GM23248 (cell line): ENCODE measurements around the gene TMX1. TPM values are rescaled to one million over a fixed set of nuclear protein-coding genes. Genes with fewer than 3 reads are reported as not detected.

ENCODE experiments used
- DNase-seq: peaks from one replicate; pipeline ENCODE4 v3.0.0-alpha.2; 2015
- H2AFZ ChIP-seq: fragments of 200-600 bp; sonication (generic); 2 replicates; pipeline ENCODE4 v1.6.1; 2016; ENCODE audit warnings: antibody characterized with exemption
- H3F3A ChIP-seq: fragments of 200-600 bp; sonication (generic); 2 replicates; pipeline ENCODE4 v1.6.1; 2016; ENCODE audit warnings: mild to moderate bottlenecking, antibody characterized with exemption, mixed run types; ENCODE audit not compliant: insufficient read depth
- H3K27ac ChIP-seq: fragments of 200-600 bp; sonication (generic); 2 replicates; pipeline ENCODE4 v1.5.1; 2016; ENCODE audit warnings: mild to moderate bottlenecking
- H3K27me3 ChIP-seq: fragments of 200-600 bp; sonication (generic); replicated peaks from 2 replicates; pipeline ENCODE4 v1.6.1; 2016; ENCODE audit warnings: mild to moderate bottlenecking; ENCODE audit not compliant: insufficient read depth
- H3K36me3 ChIP-seq: fragments of 200-600 bp; sonication (generic); 2 replicates; pipeline ENCODE4 v1.6.1; 2016; ENCODE audit warnings: low read depth, mild to moderate bottlenecking
- H3K4me1 ChIP-seq: fragments of 200-600 bp; sonication (generic); 2 replicates; pipeline ENCODE4 v1.6.1; 2016; ENCODE audit warnings: mild to moderate bottlenecking; ENCODE audit not compliant: insufficient read depth
- H3K4me2 ChIP-seq: fragments of 200-600 bp; sonication (generic); one replicate; pipeline ENCODE4 v1.6.1; 2016; ENCODE audit warnings: mild to moderate bottlenecking; ENCODE audit not compliant: unreplicated experiment
- H3K4me3 ChIP-seq: fragments of 200-600 bp; sonication (generic); 2 replicates; pipeline ENCODE4 v1.5.1; 2016; ENCODE audit warnings: mild to moderate bottlenecking
- H3K79me2 ChIP-seq: fragments of 200-600 bp; sonication (generic); 2 replicates; pipeline ENCODE4 v1.6.1; 2016; ENCODE audit warnings: mild to moderate bottlenecking; ENCODE audit not compliant: insufficient read depth
- H3K9ac ChIP-seq: fragments of 200-600 bp; sonication (generic); 2 replicates; pipeline ENCODE4 v1.6.1; 2016; ENCODE audit warnings: mild to moderate bottlenecking
- H3K9me2 ChIP-seq: fragments of 200-600 bp; sonication (generic); 2 replicates; pipeline ENCODE4 v1.6.1; 2016; ENCODE audit warnings: mixed run types, mild to moderate bottlenecking, moderate library complexity; ENCODE audit not compliant: insufficient read depth
- H3K9me3 ChIP-seq: fragments of 200-600 bp; sonication (generic); one replicate; pipeline ENCODE4 v1.6.1; 2017; ENCODE audit warnings: low read depth
- H4K20me1 ChIP-seq: fragments of 200-600 bp; sonication (generic); 2 replicates; pipeline ENCODE4 v1.6.0; 2016; ENCODE audit not compliant: insufficient read depth
- EZH2 ChIP-seq: fragments of 200-600 bp; sonication (generic); IDR thresholded peaks from 2 replicates; pipeline ENCODE4 v1.6.1; 2018; ENCODE audit warnings: antibody characterized with exemption, mild to moderate bottlenecking; ENCODE audit not compliant: insufficient read depth, poor library complexity, severe bottlenecking
- EZH2phosphoT487 ChIP-seq: fragments of 200-600 bp; sonication (generic); IDR thresholded peaks from 2 replicates; pipeline ENCODE4 v1.6.1; 2018; ENCODE audit warnings: antibody characterized with exemption, moderate library complexity, mild to moderate bottlenecking, low read depth; ENCODE audit not compliant: insufficient read depth
- WGBS, 2 experiments: methylation state at CpG; one replicate each; pipeline ENCODE4 v1.1.6; 2015 to 2017; ENCODE audit warnings: low lambda C conversion rate in 2 of 2, low coverage in 1 of 2; ENCODE audit errors: missing lambda C conversion rate in 2 of 2; 5-methylcytosine and 5-hydroxymethylcytosine counted together
- in situ Hi-C: fragments of 300-500 bp; cut with MboI; formaldehyde crosslinking; loops from 2 replicates; pipeline ENCODE4 v1.15.0; 2020
- polyA plus RNA-seq: library from polyadenylated mRNA; unstranded; fragments of >200 nt; fragmentation: Nextera tagmentation; extraction: Ambion mirVana; gene quantifications from 2 replicates; pipeline ENCODE4 v1.2.1, GENCODE V29; 2016
- total RNA-seq: library from RNA; depleted of rRNA; stranded (reverse); fragments of >200 nt; shearing (Covaris generic); gene quantifications from 2 replicates; pipeline ENCODE4 v1.2.3, GENCODE V29; 2014

Gene TMX1
- total and polyA plus RNA-seq, 2 experiments from 2014 or later, result 54.8 to 67.9 TPM

DNA sequence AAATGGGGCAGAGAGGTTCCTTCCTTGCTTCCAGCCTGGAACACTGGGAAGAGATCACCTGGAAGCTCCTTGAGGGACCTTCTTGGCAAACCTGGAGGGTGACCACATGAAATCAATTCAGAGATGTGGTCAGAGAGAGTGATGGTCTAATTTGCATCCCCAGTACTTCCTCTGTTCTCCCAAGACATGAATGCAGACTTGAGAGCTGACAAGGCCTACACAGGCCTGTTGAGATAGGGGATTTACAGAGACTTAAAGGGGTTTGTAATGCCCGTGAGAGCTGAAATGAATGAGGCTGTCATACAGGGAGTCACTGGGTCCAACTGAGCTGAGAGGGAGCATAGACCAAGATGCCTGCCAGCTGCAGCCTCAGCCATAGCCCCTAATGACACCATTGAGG, 45.1 kb downstream of the TMX1 start:
- Histone ChIP-seq H3K4me2 (no peak overlapping the region), H3K27me3 (no peaks in the 10 kb centered on the region), H4K20me1 (no peaks in the 10 kb centered on the region), H3K9ac (no peak overlapping the region), H2AFZ (no peak overlapping the region), H3K27ac (no peak overlapping the region), H3K4me1 (peaks cover 13% of the 10 kb centered on the region), H3K9me3 (no peaks in the 10 kb centered on the region), H3F3A (peaks cover 22% of the 10 kb centered on the region; the same call in 1 of the 2 replicates), H3K9me2 (no peaks in the 10 kb centered on the region), H3K4me3 (no peak overlapping the region), H3K79me2 (peaks cover 29% of the 10 kb centered on the region), H3K36me3 (no peaks in the 10 kb centered on the region)
- in situ Hi-C loops, result loop anchor here (10.0 kb wide), 1 partner anchor 370 kb away; the partner anchor contains the start of gene FRMD6
- TF ChIP-seq EZH2phosphoT487 (no peak), EZH2 (no peak)
- 77 to 89% methylated on average over 1 of the region's 1 CpG for WGBS, 2 experiments
- DNase-seq, result no peak

DNA sequence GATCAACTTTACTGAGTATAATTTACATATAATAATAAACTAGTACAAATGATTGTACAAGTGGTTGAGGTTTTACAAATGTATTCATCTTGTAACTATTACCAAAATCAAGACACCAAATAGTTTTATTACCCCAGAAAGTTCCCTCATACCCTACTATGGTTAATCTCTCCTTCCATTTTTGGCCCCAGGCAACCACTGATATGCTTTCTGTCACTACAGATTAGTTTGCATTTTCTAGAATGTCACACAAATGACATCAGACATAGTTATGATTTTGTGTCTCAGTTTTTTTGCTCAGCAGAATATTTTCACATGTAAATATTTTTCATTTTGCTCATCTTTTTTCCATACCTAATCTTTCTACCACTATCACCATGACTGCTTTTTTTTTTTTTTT, 49.1 kb downstream of the TMX1 start:
- peaks cover 30% of the 10 kb centered on the region for H3K4me1 ChIP-seq
- H3K9me3 ChIP-seq, result no peaks in the 10 kb centered on the region
- H2AFZ ChIP-seq, result no peak overlapping the region
- DNase-seq, result no peak
- H3F3A ChIP-seq, result peaks cover 17% of the 10 kb centered on the region
- peaks cover 10% of the 10 kb centered on the region for H3K79me2 ChIP-seq
- H3K9me2 ChIP-seq, result no peaks in the 10 kb centered on the region
- in situ Hi-C loops, result loop anchor here (10.0 kb wide), 1 partner anchor 366 kb away; the partner anchor contains the start of gene FRMD6
- H3K27ac ChIP-seq, result no peak overlapping the region
- no peaks in the 10 kb centered on the region for H3K27me3 ChIP-seq
- H3K36me3 ChIP-seq, result no peaks in the 10 kb centered on the region
- H4K20me1 ChIP-seq, result no peaks in the 10 kb centered on the region
- TF ChIP-seq EZH2phosphoT487, result no peak
- TF ChIP-seq EZH2, result no peak
- H3K4me2 ChIP-seq, result no peak overlapping the region
- no peak overlapping the region for H3K4me3 ChIP-seq
- H3K9ac ChIP-seq, result no peak overlapping the region

DNA sequence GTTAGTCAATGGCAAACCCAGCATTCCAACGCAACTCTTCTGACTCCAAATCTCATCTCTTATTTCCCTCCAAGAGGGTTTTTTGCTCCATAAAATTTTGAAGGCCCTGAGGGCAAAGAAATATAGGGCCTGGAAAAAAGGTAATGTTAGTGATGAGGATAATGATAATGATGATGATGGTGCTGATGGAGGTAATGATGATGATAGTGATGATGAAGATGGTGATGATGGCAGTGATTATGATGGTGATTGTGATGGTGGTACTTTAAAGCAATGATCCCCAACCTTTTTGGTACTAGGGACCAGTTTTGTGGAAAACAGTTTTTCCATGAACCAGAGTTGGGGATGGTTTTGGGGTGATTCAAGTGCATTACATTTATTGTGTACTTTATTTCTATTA, 50.1 kb downstream of the TMX1 start:
- Histone ChIP-seq H4K20me1 (no peaks in the 10 kb centered on the region), H3K27ac (no peak overlapping the region), H3K9ac (no peak overlapping the region), H2AFZ (no peak overlapping the region), H3K9me3 (no peaks in the 10 kb centered on the region), H3K4me2 (no peak overlapping the region), H3K4me1 (peaks cover 27% of the 10 kb centered on the region), H3K36me3 (no peaks in the 10 kb centered on the region), H3K27me3 (no peaks in the 10 kb centered on the region), H3K79me2 (0 out of 2 replicates have a peak, but pooled peaks cover under 1% of the 10 kb centered on the region), H3F3A (peaks cover 20% of the 10 kb centered on the region), H3K4me3 (no peak overlapping the region), H3K9me2 (no peaks in the 10 kb centered on the region)
- TF ChIP-seq EZH2 (no peak), EZH2phosphoT487 (no peak)
- no peak for DNase-seq
- 94 to 100% methylated on average over 1 of the region's 1 CpG for WGBS, 2 experiments
- in situ Hi-C loops, result no loop called here

DNA sequence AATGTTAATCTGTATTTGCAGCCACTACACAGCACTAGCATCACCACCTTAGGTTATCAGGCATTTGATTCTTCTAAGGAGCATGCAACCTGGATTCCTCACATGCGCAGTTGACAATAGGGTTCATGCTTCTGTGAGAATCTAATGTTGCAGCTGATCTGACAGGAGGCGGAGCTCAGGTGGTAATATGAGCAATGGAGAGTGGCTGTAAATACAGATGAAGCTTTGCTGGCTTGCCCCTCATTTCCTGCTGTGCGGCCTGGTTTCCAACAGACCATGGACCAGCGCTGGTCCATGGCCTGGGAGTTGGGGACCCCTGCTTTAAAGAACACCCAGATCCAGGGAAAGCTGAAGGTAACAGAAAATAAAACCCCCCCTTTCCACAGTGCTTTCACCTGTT, 51.0 kb downstream of the TMX1 start:
- WGBS, 2 experiments, result 95 to 97% methylated on average over 4 of the region's 4 CpGs
- no peak overlapping the region for H3K4me3 ChIP-seq
- no peak overlapping the region for H3K9ac ChIP-seq
- H3K27ac ChIP-seq, result no peak overlapping the region
- no peak overlapping the region for H3K4me2 ChIP-seq
- H3K27me3 ChIP-seq, result no peaks in the 10 kb centered on the region
- DNase-seq, result no peak
- H3K36me3 ChIP-seq, result no peaks in the 10 kb centered on the region
- in situ Hi-C loops, result no loop called here
- H4K20me1 ChIP-seq, result no peaks in the 10 kb centered on the region
- no peaks in the 10 kb centered on the region for H3K9me2 ChIP-seq
- TF ChIP-seq EZH2phosphoT487 (no peak), EZH2 (no peak)
- no peak overlapping the region for H2AFZ ChIP-seq
- peaks cover 27% of the 10 kb centered on the region for H3K4me1 ChIP-seq
- H3K9me3 ChIP-seq, result no peaks in the 10 kb centered on the region
- H3K79me2 ChIP-seq, result no peaks in the 10 kb centered on the region
- peaks cover 21% of the 10 kb centered on the region for H3F3A ChIP-seq
